Measurements from ENCODE around the gene PDE6A.

Gene PDE6A

DNA sequence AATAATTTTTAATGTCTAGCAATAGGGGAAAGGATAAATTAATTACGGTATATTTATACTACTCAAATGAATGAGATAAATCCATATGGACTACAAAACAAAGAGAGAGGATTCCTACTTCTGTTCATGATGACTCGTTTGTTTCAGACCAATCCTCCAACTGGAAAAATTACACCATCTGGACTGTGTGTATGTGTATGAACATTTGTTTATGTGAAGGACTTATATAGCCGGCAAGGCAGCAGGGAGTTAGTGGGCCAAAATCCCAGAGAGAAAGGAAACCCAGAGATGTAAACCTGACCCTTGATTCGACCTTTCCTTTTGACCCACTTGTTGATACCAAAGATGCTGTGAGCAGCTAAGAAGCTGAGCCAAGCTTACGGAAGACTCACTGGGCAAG is 20.1 kb downstream of the PDE6A start:
- no peak for DNase-seq

DNA sequence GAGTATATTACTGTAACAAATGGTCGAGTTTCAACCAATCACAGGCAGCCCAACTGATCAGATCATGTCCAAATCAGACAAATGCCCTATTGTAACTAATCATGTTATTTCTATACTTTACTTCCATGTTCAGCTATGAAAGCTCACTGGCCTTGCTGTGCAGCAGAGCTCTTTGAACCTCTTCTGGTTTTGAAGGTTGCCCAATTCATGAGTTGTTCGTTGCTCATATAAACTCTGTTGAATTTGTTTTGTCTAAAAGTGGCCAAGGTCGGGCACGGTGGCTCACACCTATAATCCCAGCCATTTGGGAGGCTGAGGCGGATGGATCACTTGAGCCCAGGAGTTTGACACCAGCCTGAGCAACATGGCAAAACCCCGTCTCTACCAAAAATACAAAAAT is 21.6 kb downstream of the PDE6A start:
- DNase-seq: no peak

DNA sequence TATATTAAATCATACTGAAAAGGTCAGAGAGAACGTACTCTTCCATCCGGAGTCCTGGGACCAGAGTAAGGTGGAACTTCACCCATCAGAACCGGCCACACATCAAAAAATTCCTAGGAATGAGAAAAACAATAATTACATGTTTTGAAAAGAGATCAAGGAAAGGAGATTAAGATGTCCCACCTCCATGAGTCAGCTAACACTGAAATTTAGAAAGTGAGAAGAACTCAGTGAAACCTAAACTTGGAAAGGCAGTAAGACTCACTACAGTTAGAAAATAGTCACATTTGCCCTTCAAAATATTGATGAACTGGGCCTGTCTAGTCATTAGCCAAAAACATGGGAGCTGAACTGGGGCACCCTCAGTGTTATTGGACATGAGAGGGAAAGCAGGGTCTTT is 23.0 kb downstream of the PDE6A start:
- no peak for DNase-seq

DNA sequence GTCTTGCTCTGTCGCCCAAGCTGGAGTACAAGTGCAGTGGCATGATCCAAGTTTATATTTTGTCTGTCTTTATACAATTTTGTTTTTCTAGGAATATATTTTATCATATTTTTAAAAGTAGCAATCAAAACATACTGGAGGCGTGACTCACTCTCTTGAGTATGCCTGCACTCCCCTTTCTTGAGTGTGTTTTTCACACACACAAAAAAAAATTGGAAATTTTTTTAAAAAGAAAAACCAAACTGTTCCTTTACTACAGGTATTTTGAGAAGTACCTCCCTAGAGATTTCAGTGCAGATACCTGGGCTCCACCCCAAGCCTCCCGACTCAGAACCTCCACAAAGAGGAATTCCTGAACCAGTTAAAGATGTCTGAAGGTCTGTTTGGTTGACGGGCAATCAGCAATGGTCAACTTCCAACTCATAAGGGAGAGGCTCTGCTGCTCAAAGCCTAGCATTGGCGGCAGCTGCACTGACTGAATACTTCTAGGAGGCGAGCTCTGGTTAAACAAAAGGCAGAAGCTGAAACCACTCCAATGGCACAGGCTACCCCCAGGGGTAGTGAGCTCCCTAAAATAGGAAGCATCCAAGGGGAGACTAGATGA is 27.4 kb downstream of the PDE6A start:
- no peak for DNase-seq

DNA sequence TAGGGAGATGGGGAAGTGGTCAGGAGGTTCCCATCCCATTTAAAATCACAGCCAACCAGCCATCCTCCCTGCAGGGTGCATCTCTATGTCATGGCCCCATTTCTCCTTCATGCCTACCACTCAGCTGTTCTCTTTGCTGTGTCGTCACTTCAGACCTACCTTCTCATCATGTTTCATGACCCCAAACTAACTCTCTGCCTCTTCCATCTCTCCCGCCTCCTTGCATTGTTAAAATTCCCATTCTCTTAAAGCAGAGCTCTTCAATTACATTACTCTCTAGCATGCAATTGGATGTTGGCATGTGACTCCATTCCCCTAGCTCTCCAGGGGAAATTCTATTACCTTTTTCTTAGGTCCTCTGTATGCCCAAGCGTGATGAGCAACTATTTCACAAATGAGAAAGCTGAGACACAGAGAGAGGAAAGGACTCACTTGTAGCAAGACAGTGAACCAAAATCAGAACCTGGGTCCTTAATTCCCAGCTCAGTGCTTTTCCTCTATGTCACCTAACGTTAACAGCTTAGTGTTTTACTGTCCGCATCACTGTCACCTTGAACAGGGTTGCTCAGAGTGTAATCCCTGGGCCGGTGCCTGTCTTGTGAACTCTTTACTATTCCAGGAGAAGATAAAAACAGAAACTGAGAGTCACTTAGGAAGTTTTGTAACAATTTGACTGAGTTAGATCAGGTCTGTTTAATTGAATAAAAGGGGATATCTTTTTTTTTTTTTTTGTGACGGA is 28.1 kb downstream of the PDE6A start:
- no peak for DNase-seq

- no peak for DNase-seq
These were observed 29.0 kb downstream of the PDE6A start for GRCh38 chr5:149915392-149916260.

DNA sequence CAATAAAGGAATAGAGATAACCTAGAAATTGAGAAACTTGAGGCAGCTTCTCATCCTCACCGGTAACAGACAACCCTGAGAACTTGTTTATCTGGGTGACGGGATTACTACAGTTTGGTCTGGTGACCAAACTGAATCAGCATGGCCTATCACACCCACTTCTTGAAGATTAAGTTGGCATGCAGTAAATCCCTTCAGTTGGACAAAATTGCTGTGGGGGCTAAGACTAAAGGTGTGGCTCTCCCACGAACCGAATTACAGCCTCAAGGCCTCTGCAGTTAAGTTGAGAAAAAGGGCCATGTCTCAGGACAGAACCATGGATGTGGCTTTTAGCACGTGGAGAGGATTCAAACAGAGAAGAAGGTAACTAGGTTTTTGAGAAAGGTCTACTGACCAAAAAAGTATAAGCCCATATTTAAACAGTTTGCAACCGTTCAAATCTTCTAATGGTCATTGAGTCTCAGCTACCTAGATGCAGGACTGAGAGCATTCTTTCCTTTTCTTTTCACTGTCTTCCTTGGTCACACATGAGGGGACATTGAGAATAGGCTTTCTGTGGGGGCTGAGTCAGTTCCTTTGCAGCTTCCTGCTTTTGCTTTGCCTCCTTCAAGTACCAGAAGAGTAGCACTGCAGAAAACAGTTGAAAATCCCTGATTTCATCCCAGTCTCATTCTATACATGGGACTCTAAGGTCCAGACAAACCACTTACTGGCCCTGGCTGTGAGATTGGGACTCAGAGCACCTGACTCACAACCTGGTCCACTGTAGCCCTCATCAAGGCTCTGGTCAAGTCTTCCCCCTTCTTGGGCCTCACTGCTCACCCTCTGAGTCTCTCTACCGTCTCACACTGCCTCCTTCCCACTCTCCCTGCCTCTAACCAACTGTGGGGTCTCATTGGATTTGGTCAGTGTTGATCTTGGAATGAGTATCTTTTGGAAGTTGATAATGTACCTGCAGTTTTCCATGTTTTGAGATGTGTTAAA is 30.9 kb downstream of the PDE6A start:
- DNase-seq: no peak

DNA sequence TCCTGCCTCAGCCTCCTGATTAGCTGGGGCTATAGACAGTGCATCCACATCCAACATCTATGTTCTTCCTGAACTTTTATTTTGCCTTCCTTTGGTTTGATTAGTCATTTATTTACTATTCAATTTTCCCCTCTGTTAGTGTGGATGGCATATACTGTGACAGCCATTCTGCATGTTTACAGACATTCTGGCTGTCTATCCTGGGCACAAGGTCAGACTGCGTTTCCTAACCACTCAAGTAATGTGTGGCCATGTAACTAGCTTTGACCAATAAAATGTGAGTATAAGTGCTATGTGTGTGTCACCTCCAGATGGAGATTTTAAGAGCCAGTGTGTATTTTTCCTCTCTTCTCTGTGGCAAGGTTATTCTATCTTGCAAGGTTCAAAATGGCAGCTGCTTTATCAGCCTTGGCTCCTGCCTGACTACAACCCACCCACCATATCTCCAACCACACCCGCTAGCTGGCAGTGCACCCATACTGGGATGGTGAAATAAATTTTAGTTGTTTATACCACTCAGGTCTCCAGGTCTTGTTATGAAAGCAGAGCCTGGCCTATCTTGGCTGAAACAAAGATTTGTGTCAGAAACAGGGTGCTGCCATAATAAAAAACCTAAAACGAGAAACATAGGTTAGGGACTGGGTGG is 32.2 kb downstream of the PDE6A start:
- DNase-seq: no peak

- DNase-seq: no peak
These were observed 33.6 kb downstream of the PDE6A start for GRCh38 chr5:149911031-149911430.

DNA sequence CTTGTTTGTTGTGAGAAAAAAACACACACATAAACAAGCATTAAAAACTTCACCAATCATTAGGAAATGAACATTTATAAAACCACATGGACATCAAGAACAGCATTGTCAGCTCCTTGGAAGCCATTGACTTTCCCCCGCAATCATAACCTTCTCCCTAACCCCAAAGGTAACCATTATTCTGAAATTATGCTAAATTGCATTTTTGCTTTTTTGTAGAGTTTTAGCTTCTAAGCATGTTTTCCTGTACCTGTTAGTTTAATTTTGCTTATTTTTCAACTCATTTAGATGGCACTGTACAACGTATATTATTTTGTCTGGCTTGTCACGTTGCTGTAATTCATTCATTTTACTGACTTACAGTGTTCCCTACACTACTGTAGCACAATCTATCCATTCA is 36.8 kb downstream of the PDE6A start:
- DNase-seq: no peak

- DNase-seq: no peak
These were observed 39.6 kb downstream of the PDE6A start for GRCh38 chr5:149904977-149905376.

GRCh38 chr5:149904293-149904886 is 40.2 kb downstream of the PDE6A start:
- DNase-seq: no peak

GRCh38 chr5:149903404-149903803 is 41.2 kb downstream of the PDE6A start:
- DNase-seq: no peak

- no peak for DNase-seq
These were observed 42.4 kb downstream of the PDE6A start for GRCh38 chr5:149902177-149902576.

GRCh38 chr5:149901511-149901910 is 43.1 kb downstream of the PDE6A start:
- DNase-seq: no peak

DNA sequence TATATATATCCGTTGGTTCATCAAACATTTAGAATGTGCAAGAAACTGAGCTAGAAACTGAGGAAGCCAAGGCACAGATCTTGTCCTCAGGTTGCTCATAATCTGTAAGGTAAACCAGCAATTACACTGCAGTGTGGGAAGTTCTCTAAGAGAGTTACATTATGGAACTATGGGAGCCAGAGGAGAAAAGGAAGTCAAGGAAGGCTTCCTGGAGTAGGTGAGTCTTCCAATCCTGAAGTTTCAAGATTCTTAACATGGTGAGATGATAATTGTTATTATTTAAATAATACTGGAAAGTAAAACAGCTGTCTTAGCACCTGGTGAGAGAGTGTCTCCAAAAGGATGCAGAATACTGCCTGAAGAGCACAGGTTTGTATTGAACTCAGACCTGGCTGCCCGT is 44.2 kb downstream of the PDE6A start:
- no peak for DNase-seq

DNA sequence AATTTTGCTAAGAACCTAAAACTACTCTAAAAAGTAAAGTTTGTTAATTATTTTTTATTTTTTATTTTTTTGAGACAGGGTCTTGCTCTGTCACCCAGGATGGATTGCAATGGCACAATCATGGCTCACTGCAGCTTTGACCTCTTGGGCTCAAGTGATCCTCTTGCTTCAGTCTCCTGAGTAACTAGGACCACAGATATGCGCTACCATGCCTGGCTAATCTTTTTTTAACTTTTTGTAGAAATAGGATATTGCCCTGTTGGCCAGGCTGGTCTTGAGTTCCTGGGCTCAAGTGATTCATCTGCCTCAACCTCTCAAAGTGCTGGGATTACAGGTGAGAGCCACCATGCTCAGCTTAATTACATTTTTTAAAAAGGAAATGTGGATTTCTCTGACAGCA is 45.8 kb downstream of the PDE6A start:
- DNase-seq: no peak

DNA sequence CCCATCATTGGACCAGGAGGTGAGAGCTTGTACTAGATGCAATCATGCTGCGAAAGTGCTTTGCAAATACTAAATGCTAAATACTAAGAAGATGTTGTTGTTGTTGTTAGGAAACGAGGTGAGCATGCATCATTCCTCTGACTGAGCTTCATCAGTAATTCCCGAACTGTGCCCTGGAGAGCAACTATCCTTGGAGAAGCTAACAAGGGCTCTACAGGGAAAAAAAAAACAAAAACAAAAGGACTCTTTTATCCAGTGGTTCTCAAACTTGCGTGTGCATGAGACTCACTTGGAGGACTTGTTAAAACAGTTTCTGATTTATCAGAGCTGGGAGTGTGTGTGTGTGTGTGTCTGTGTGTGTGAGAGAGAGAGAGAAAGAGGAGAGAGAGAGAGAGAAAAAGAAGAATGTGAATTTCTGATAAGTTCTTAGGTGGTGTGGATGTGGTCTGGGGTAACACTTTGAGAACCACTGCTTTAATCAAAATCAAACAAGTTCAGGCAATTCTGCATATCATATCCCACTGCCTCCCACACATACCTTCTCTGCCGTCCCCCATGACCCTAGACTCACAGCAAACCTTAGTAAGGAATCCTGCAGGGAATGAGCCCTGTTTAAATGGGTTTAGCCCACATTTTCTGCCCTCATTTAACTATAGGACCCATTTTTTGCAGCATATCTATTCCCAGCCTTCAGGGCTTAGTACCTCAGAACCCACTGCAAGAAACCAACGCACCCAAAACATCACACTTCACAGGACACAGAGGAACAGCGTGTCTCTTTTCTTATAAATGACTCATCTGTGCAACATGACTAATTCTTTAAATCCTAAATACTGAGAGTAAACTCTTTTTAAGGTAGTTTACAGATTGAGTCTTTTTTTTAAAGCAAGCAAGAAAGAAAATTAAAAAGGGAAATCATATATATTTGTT is 48.9 kb downstream of the PDE6A start:
- DNase-seq: no peak

DNA sequence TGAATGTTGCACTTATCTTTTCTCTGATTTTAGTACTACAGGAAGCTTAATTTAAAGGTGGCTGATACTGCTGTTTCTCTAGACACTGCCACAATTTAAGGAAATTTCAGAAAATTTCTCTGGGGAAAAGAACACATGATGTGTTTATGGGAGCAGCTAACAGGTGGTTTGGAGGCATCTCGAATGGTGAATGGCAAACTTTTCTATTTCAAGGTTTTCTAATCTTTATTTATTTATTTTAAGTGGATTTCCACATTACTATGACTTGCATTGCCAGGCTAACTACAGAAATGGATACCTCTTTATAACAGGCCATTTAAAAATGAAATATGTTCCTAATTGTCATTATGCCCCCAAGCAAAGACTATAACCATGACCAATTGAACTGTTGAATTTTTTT is 50.4 kb downstream of the PDE6A start:
- no peak for DNase-seq

DNA sequence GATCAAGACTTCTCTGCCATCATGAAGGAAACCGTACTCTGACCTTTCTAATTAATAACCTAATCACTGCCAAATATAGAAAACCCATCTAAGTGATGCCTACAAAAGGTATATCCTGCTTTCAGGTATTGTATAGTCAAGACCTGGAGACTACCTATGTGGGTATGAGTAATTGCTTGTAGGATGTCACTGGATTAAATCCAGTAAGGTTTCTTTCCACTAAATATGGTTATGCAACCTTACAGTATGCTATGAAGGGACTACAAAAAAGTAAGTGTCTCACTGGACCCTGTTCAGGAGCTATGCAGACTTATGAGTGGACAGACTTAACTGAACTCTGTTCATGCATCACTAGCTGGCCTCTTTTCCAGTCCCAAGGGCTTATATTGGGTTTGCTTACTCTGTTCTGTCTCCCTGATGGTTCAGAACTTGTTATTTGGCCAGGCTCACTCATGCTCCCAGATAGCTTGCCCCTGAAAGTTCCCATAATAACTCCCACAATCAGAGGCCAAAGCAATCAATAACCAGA is 51.1 kb downstream of the PDE6A start:
- no peak for DNase-seq

All from activated CD4-positive, alpha-beta T cell treated with anti-CD3 and anti-CD28 coated beads, Interleukin-2, amount 50 U/mL, for 48 hours (primary cell).